Measurements from ENCODE around the gene ADAMTS14.
"Not testable (repeated sequence)": the region's sequence is repeated elsewhere in the genome, so short reads cannot be mapped to it uniquely, and the experiment has no call there.

Gene ADAMTS14

GRCh38 chr10:70770001-70770400 is 97.7 kb downstream of the ADAMTS14 start:
- no peaks in the 10 kb centered on the region for H3K36me3 ChIP-seq (ENCODE audit: control insufficient read depth, insufficient read depth, low read length)
- H3K9ac ChIP-seq (ENCODE audit: low read length): no peak overlapping the region
- peaks cover 3% of the 10 kb centered on the region for H3K27me3 ChIP-seq (ENCODE audit: control insufficient read depth, insufficient read depth, low read length)
- H3K9me3 ChIP-seq (ENCODE audit: control insufficient read depth, low read length): no peaks in the 10 kb centered on the region
- no peaks in the 10 kb centered on the region for H3K4me1 ChIP-seq (ENCODE audit: control insufficient read depth, insufficient read depth, low read length)
- no peak overlapping the region for H3K4me3 ChIP-seq (ENCODE audit: low read length)

GRCh38 chr10:70770516-70770915 is 98.2 kb downstream of the ADAMTS14 start:
- H3K27me3 ChIP-seq (ENCODE audit: control insufficient read depth, insufficient read depth, low read length); H3K4me1 ChIP-seq (ENCODE audit: control insufficient read depth, insufficient read depth, low read length); H3K4me3 ChIP-seq (ENCODE audit: low read length): not testable (repeated sequence)

GRCh38 chr10:70771311-70772194 is 99.2 kb downstream of the ADAMTS14 start:
- H3K9me3 ChIP-seq (ENCODE audit: control insufficient read depth, low read length): no peaks in the 10 kb centered on the region
- no peak overlapping the region for H3K4me3 ChIP-seq (ENCODE audit: low read length)
- no peaks in the 10 kb centered on the region for H3K4me1 ChIP-seq (ENCODE audit: control insufficient read depth, insufficient read depth, low read length)
- H3K27me3 ChIP-seq (ENCODE audit: control insufficient read depth, insufficient read depth, low read length): peaks cover 3% of the 10 kb centered on the region
- no peaks in the 10 kb centered on the region for H3K36me3 ChIP-seq (ENCODE audit: control insufficient read depth, insufficient read depth, low read length)
- no peak overlapping the region for H3K9ac ChIP-seq (ENCODE audit: low read length)

More at GRCh38 chr10:70770516-70770915, 98.2 kb downstream of the ADAMTS14 start:
- H3K36me3 ChIP-seq (ENCODE audit: control insufficient read depth, insufficient read depth, low read length); H3K9me3 ChIP-seq (ENCODE audit: control insufficient read depth, low read length); H3K9ac ChIP-seq (ENCODE audit: low read length): not testable (repeated sequence)

GRCh38 chr10:70772627-70773026 is 100.3 kb downstream of the ADAMTS14 start:
- H3K36me3 ChIP-seq (ENCODE audit: control insufficient read depth, insufficient read depth, low read length): no peaks in the 10 kb centered on the region
- no peaks in the 10 kb centered on the region for H3K9me3 ChIP-seq (ENCODE audit: control insufficient read depth, low read length)
- H3K27me3 ChIP-seq (ENCODE audit: control insufficient read depth, insufficient read depth, low read length): peaks cover 3% of the 10 kb centered on the region
- H3K4me1 ChIP-seq (ENCODE audit: control insufficient read depth, insufficient read depth, low read length): no peaks in the 10 kb centered on the region
- no peak overlapping the region for H3K4me3 ChIP-seq (ENCODE audit: low read length)
- H3K9ac ChIP-seq (ENCODE audit: low read length): no peak overlapping the region

- H3K9me3 ChIP-seq (ENCODE audit: control insufficient read depth, low read length): no peaks in the 10 kb centered on the region
- H3K9ac ChIP-seq (ENCODE audit: low read length): no peak overlapping the region
- H3K36me3 ChIP-seq (ENCODE audit: control insufficient read depth, insufficient read depth, low read length): no peaks in the 10 kb centered on the region
- peaks cover under 1% of the 10 kb centered on the region for H3K27me3 ChIP-seq (ENCODE audit: control insufficient read depth, insufficient read depth, low read length)
- H3K4me1 ChIP-seq (ENCODE audit: control insufficient read depth, insufficient read depth, low read length): no peaks in the 10 kb centered on the region
- H3K4me3 ChIP-seq (ENCODE audit: low read length): no peak overlapping the region
These were observed 101.2 kb downstream of the ADAMTS14 start for GRCh38 chr10:70773461-70773860.

GRCh38 chr10:70773965-70774809 is 101.9 kb downstream of the ADAMTS14 start:
- H3K9me3 ChIP-seq (ENCODE audit: control insufficient read depth, low read length): no peaks in the 10 kb centered on the region
- H3K36me3 ChIP-seq (ENCODE audit: control insufficient read depth, insufficient read depth, low read length): no peaks in the 10 kb centered on the region

GRCh38 chr10:70774810-70775678 is 102.7 kb downstream of the ADAMTS14 start:
- H3K27me3 ChIP-seq (ENCODE audit: control insufficient read depth, insufficient read depth, low read length): no peaks in the 10 kb centered on the region
- H3K36me3 ChIP-seq (ENCODE audit: control insufficient read depth, insufficient read depth, low read length): no peaks in the 10 kb centered on the region
- no peak overlapping the region for H3K4me3 ChIP-seq (ENCODE audit: low read length)
- H3K4me1 ChIP-seq (ENCODE audit: control insufficient read depth, insufficient read depth, low read length): peaks cover 10% of the 10 kb centered on the region
- no peak overlapping the region for H3K9ac ChIP-seq (ENCODE audit: low read length)
- no peaks in the 10 kb centered on the region for H3K9me3 ChIP-seq (ENCODE audit: control insufficient read depth, low read length)

More at GRCh38 chr10:70773965-70774809, 101.9 kb downstream of the ADAMTS14 start:
- no peak overlapping the region for H3K4me3 ChIP-seq (ENCODE audit: low read length)
- H3K4me1 ChIP-seq (ENCODE audit: control insufficient read depth, insufficient read depth, low read length): peaks cover 2% of the 10 kb centered on the region
- H3K9ac ChIP-seq (ENCODE audit: low read length): no peak overlapping the region
- H3K27me3 ChIP-seq (ENCODE audit: control insufficient read depth, insufficient read depth, low read length): no peaks in the 10 kb centered on the region

- Histone ChIP-seq H3K4me3 (ENCODE audit: low read length) (no peak overlapping the region), H3K27me3 (ENCODE audit: control insufficient read depth, insufficient read depth, low read length) (no peaks in the 10 kb centered on the region), H3K4me1 (ENCODE audit: control insufficient read depth, insufficient read depth, low read length) (peaks cover 10% of the 10 kb centered on the region), H3K36me3 (ENCODE audit: control insufficient read depth, insufficient read depth, low read length) (no peaks in the 10 kb centered on the region), H3K9me3 (ENCODE audit: control insufficient read depth, low read length) (no peaks in the 10 kb centered on the region), H3K9ac (ENCODE audit: low read length) (no peak overlapping the region)
These were observed 103.6 kb downstream of the ADAMTS14 start for GRCh38 chr10:70775679-70776454.

- H3K9me3 ChIP-seq (ENCODE audit: control insufficient read depth, low read length): no peaks in the 10 kb centered on the region
- peaks cover 10% of the 10 kb centered on the region for H3K4me1 ChIP-seq (ENCODE audit: control insufficient read depth, insufficient read depth, low read length)
- H3K36me3 ChIP-seq (ENCODE audit: control insufficient read depth, insufficient read depth, low read length): no peaks in the 10 kb centered on the region
- no peak overlapping the region for H3K9ac ChIP-seq (ENCODE audit: low read length)
- no peak overlapping the region for H3K4me3 ChIP-seq (ENCODE audit: low read length)
- H3K27me3 ChIP-seq (ENCODE audit: control insufficient read depth, insufficient read depth, low read length): no peaks in the 10 kb centered on the region
These were observed 104.2 kb downstream of the ADAMTS14 start for GRCh38 chr10:70776455-70777005.

GRCh38 chr10:70777063-70777875 is 105.0 kb downstream of the ADAMTS14 start:
- H3K36me3 ChIP-seq (ENCODE audit: control insufficient read depth, insufficient read depth, low read length): no peaks in the 10 kb centered on the region
- no peaks in the 10 kb centered on the region for H3K9me3 ChIP-seq (ENCODE audit: control insufficient read depth, low read length)
- no peak overlapping the region for H3K9ac ChIP-seq (ENCODE audit: low read length)
- peaks cover 10% of the 10 kb centered on the region for H3K4me1 ChIP-seq (ENCODE audit: control insufficient read depth, insufficient read depth, low read length)
- H3K4me3 ChIP-seq (ENCODE audit: low read length): no peak overlapping the region
- H3K27me3 ChIP-seq (ENCODE audit: control insufficient read depth, insufficient read depth, low read length): no peaks in the 10 kb centered on the region
